Breast epithelium (tissue), 3 donors: ENCODE measurements around the gene KLHL17.

Experiments used
- CTCF ChIP-seq, 3 donors: fragments of 450-650 bp; IDR thresholded peaks; one replicate each; pipeline ENCODE4 v1.5.1; 2016 to 2017; ENCODE audit warnings: antibody characterized with exemption in 3 of 3, mild to moderate bottlenecking in 3 of 3, moderate library complexity in 3 of 3
- POLR2A ChIP-seq: fragments of 450-650 bp; IDR thresholded peaks from one replicate; pipeline ENCODE4 v1.6.1; 2016; ENCODE audit warnings: antibody characterized with exemption, mild to moderate bottlenecking, moderate library complexity
- POLR2AphosphoS5 ChIP-seq, 3 donors: sonication (generic); formaldehyde crosslinking; IDR thresholded peaks; one replicate each; pipeline ENCODE4 v1.6.1; 2017; ENCODE audit warnings: antibody characterized with exemption in 3 of 3

- no peak for TF ChIP-seq CTCF (IDR thresholded peaks at IDR 0.05)
- no peak for TF ChIP-seq POLR2A
- TF ChIP-seq POLR2AphosphoS5 (IDR thresholded peaks at IDR 0.05) = no peak
These were observed 5.2 kb downstream of the KLHL17 start for GRCh38 chr1:965526-966134.
